Fibroblast of mammary gland (primary cell): ENCODE data around the gene NMRK1.

Experiments
- DNase-seq: peaks from one replicate; pipeline ENCODE4 v3.0.0-alpha.2; 2010; ENCODE audit warnings: low read depth
- H3K4me3 ChIP-seq: 2 replicates; pipeline ENCODE4 v1.5.1; 2011; ENCODE audit warnings: low read depth, mild to moderate bottlenecking, low read length, moderate library complexity; ENCODE audit not compliant: control insufficient read depth
- CTCF ChIP-seq: conservative IDR thresholded peaks from 2 replicates; pipeline ENCODE4 v1.5.1; 2011; ENCODE audit warnings: low read depth, low read length, inconsistent platforms; ENCODE audit not compliant: control insufficient read depth, insufficient read depth

NMRK1 gene

DNA sequence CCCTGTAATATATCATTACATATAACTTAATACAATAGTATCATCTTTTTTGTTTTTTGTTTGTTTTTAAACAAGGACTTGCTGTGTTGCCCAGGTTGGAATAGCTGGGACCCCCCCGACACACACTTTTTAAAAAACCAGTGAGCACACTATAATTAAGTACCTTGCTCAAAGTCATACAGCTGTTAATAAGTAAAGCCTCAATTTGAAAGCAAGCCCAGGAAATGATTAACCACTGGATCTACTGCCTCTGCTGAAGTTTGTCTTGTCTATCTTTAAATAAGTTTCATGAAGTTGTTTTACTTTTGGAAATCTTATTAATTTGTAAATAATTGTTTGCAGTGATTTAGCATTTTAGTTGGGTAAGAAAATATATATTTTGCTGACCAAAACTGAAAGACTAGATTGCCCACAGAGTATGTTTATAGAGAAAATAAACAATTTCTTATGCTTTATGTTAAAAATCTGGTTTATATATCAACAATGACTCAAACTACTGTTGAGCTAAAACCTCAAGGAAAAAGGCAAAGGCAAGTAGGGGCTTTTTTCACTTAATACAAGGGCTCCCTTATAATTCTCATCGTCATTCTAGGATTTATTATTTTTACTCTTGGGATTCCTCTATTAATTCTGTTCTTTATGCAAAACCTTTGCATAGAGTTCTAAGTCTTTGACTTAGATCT, 54.0 kb downstream of the NMRK1 start:
- no peak for DNase-seq
- TF ChIP-seq CTCF, result no peak
- H3K4me3 ChIP-seq, result no peak overlapping the region

- TF ChIP-seq CTCF, result no peak
- DNase-seq, result peak; percentile 48
- peak overlapping the region; percentile 75 for H3K4me3 ChIP-seq
Observed at GRCh38 chr9:75027187-75028107, 60.5 kb downstream of the NMRK1 start.

- no peak for DNase-seq
- no peak for TF ChIP-seq CTCF
- H3K4me3 ChIP-seq, result no peak overlapping the region
Observed at GRCh38 chr9:75023846-75024245, 64.1 kb downstream of the NMRK1 start.

GRCh38 chr9:75019654-75020053, 68.3 kb downstream of the NMRK1 start:
- TF ChIP-seq CTCF, result no peak
- no peak overlapping the region for H3K4me3 ChIP-seq
- DNase-seq, result no peak

DNA sequence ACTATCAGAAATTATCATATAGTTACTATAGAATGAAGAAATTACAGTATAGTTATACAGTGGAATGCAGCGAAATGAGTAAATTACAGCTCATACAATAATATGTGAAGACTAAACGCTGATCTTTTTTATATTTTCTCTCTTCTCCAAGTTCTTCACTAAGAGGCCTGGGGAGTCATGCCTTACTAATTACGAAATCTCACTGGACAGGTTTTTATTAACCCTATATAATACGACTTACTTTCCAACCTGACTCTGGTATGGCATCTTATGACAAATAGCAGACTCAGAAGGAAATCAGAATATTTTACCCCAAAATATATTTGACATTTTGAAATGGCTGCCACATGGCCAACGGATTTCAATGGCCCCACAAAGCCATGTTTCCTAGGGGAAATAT, 68.9 kb downstream of the NMRK1 start:
- TF ChIP-seq CTCF, result no peak
- DNase-seq, result no peak

DNA sequence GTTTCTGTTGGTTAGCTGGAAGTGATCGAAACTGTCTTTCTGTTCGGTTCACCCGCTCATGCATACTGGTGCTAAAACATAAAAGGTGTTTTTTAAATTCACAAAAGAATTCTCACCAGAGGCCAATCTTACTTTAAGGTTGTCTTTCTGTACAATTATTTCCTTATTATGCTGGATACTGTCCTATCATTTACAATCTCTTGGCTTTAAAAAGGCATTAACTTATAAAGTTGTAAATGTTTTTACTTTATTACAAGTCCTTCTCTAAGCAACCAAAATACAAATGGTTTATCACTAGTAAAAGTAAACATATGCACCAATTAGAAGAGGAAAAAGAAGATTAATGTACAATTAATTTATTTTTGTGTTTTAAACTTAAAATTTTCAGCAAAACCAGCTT, 70.6 kb downstream of the NMRK1 start:
- no peak overlapping the region for H3K4me3 ChIP-seq
- no peak for TF ChIP-seq CTCF
- DNase-seq, result no peak

More for the DNA sequence above, 68.9 kb downstream of the NMRK1 start:
- no peak overlapping the region for H3K4me3 ChIP-seq
